HG03558 (cell line): ENCODE data around the gene GOLT1A.
"Not testable (repeated sequence)": the region's sequence is repeated elsewhere in the genome, so short reads cannot be mapped to it uniquely, and the experiment has no call there.

Experiments used
- ATAC-seq: cut with Tn5 transposase; IDR thresholded peaks from one replicate; pipeline ENCODE4 v1.9.1; 2021; ENCODE audit warnings: moderate number of reproducible peaks; ENCODE audit not compliant: unreplicated experiment; ENCODE audit errors: extremely low read depth

The GOLT1A gene

GRCh38 chr1:204249736-204250427, 36.1 kb upstream of the GOLT1A start:
- ATAC-seq, result no peak

GRCh38 chr1:204248954-204249353, 35.2 kb upstream of the GOLT1A start:
- ATAC-seq, result no peak

GRCh38 chr1:204246876-204247275, 33.1 kb upstream of the GOLT1A start:
- no peak for ATAC-seq

- ATAC-seq, result no peak
Observed at GRCh38 chr1:204242920-204243319, 29.1 kb upstream of the GOLT1A start.

DNA sequence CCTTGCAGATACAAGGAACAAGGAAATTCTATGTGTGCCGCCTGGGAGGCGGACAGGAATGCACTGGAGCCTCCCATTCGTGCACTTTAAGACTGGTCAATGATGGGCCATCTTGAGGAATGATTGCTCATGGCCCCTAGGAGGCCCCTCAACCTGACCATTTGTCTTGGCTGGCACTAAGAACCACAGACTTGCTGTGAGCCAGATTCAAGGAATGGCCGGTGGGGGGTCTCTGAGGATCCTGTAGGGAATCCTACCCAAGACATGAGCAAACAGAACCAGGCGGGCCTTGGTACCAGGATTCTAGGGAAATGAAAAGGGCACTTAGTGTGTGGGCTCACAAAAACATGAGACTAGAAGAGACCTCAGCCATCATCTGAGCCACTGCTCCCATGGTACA, 28.1 kb upstream of the GOLT1A start:
- no peak for ATAC-seq

GRCh38 chr1:204241050-204241449, 27.3 kb upstream of the GOLT1A start:
- no peak for ATAC-seq

- ATAC-seq, result no peak
Observed at GRCh38 chr1:204240233-204240632, 26.4 kb upstream of the GOLT1A start.

- ATAC-seq, result not testable (repeated sequence)
Observed at GRCh38 chr1:204239401-204239800, 25.6 kb upstream of the GOLT1A start.

DNA sequence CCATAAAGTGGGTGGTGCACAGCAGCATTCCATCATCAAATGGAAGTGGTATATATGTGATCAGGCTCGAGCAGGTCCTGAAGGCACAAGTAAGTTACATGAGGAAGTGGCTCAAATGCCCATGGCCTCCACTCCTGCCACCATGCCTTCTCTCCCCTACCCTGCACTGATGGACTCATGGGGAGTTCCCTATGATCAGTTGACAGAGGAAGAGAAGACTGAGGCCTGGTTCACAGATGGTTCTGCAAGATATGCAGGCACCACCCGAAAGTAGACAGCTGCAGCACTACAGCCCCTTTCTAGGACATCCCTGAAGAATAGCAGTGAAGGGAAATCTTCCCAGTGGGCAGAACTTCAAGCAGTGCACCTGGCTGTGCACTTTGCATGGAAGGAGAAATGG, 24.7 kb upstream of the GOLT1A start:
- not testable (repeated sequence) for ATAC-seq

GRCh38 chr1:204237515-204237914, 23.7 kb upstream of the GOLT1A start:
- ATAC-seq, result not testable (repeated sequence)

GRCh38 chr1:204232526-204232925, 18.7 kb upstream of the GOLT1A start:
- no peak for ATAC-seq

DNA sequence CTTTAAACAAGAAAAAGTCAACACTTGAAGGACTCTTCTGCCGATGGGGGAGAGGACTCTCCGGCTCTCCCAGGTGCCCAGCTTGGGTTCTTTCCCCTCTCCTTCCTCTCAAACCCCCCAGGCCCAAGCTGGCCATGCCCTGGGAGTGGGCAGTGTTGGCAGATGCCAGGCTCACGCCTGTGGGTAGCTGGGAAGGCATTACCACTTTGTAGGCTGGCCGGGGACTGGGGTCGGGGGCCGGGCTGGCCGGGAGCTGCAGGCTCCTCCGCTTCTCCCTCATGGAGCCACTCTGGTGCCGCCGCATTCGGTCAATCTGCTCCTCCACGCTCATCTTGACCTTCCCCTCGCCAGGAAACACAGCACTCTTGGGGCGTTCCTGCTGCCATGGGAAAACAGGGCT, 16.4 kb upstream of the GOLT1A start:
- no peak for ATAC-seq

DNA sequence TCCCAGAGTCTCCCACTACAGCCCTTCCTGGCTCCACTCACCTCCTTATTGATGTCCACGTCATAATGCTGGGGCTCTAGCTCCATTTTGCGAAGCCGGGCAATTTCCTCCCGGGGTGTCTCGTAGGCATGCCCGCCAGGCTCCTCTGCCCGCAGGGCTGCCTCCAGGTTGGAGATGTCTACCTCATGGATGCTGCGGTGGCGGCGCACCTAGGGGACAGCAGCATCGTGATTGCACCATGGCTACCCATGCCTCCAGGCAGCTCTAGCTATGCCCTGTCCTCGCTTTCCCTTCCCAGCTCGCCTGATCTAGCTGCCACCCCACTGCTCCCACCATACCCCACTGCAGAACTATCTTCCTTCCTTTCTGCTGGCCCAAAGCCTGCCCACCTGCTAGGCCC, 15.1 kb upstream of the GOLT1A start:
- no peak for ATAC-seq

DNA sequence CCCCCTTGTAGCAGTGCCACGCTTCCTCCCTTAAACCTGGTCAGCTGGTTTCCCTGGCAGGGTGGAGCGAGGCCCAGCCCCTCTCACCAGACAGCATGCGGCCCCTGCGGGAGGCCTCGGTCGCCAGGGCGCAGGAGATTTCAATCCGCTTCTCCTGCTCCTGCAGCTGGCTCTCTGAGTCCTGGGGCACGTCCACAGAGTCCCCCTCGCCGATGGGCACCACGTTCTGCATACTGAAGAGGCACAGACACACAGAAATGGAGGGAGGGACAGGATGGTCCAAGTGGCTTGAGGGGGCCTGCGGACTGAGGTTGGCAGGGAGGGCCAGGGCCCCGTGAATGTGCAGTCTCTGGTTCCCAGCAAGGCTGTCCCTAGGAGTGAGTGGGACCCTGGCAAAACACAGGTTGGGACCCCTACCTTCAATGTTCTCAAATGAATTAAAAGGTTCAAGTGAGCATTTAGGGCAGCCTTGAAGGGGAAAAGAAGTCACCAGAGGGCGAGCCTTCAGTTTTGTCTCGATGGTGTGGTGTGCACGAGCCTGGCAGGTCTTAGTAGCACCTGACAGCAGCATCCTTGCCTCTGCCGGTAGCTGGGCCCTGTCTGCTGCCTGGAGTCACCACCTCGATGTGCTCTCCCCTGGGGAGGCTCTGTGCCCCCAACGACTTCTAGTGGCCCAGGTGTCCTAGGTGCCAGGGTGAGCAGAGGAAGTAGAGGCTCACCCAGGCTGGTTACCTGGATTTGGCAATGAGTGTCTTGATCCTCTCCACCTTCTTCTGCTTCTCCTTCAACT, 14.4 kb upstream of the GOLT1A start:
- ATAC-seq, result no peak

DNA sequence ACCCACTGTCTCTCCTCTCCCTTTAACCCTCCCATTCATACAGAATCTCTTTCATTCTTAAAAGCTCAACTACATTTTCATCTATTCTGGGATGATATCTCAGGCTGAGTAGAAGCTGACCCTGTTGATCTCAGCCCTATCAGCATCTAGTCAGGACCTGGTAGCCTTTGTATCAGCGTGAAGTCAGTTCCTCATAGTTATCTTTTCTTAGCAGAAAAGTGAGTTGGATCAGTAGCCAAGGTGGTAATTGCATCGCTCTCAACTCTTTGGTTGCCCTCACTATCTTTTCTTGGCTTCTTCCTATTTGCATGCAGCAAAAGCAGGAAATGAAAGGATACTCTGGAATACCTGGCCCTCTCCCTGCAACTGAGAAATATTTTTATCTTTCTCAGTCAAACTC, 13.6 kb upstream of the GOLT1A start:
- no peak for ATAC-seq

GRCh38 chr1:204225841-204226735, 12.3 kb upstream of the GOLT1A start:
- no peak for ATAC-seq

DNA sequence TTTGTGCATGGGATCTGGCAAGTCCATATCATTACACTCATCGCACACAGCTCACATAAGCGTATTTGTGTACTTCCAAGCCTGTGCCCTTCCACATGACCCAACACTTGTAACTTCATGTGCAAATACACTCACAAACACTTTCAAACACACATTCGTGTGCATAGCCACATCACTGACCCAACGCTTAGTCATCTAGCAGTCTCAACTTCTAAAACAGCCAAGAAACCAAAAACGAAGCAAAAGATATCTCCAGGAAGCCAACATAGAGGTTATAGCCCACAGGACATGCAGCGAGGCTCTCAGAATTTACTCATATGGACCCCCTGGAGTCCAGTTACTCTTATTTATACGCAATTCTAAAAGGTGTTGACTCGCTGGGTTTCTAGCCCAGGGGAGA, 10.9 kb upstream of the GOLT1A start:
- no peak for ATAC-seq

DNA sequence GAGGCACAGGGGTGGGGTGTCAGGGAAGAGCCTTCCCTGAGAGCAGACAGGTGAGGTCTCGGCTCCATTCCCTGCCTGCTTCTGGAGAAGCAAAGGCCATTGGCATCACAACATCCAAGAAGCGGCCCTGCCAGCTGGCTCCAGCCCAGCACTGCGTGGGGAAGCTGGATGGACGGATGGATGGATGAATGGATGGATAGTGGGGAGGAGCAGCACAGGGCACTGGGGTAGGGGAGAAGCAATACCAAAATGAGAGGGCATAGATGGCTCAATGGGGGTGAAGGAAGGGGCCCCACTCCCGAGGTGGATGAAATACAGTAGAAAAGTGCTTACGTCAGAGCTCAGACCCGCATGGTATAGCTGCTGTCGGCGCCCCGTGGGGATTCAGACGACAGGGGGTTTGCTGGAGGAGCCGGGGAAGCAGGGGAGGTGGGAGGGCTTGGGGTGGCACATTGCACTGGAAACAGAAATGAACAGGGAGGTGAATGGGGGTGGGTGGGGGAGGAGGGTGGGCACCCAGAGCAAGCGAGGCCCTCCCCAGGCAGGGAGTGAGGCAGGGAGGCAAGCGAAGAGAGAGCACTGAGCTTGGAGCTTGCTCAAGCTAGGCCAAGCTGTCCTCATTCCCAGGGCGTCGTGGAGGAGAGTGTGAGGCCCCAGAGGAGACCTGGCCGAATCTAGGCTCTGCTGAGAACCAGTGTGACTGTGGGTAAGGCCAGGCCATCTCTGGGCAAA, 9.5 kb upstream of the GOLT1A start:
- ATAC-seq, result no peak

DNA sequence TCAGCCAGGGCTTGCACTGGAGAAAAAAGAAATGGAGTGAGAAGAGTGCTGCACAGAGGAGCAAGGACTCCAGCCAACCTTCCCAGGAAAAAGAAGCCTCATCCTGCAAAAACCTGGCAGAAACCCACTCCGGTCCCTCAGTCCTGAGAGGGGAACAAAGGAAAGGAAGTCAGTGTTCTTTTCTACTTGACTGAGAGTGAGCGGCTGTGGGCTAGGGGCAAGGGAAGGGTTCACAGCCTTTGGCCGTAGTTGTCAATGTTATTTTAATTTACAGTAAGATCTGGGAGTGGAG, 8.9 kb upstream of the GOLT1A start:
- no peak for ATAC-seq

DNA sequence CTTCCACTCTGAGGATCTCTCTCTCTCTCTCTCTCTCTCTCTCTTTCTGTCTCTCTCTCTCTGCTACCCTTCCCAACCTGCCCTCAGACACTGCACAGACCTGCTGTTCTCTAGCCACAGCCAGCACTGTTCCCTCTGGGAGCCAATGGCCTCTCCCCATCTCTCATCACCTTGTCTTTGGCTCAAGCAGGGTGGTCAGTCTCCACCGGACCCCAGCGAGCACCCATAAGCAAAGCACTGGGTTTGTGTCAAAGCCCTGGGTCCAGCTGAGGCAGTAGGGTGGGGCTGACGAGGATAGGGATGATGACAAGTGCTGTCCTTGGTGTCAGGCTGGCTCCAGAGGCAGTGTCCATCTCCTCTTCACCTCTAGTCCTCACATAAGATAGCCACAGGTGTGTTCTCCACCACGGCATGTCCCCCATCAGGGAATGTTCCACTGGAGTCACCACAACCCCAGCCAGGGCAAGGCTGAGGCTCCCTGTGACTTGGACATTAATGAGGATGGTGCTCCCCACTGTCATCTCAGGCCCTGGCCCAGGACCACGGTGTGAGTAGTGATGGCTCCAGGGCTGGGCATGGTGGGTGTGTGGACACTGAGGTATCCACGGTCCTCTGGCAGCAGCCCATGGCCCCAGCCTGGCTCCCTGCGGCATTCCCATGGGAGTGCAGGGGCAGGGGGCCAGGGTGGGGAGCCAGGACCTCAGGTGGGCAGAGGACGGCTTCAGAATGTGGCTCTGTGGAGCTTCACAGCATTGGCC, 8.4 kb upstream of the GOLT1A start:
- no peak for ATAC-seq
